Measurements from ENCODE around the gene TOE1.

DNA sequence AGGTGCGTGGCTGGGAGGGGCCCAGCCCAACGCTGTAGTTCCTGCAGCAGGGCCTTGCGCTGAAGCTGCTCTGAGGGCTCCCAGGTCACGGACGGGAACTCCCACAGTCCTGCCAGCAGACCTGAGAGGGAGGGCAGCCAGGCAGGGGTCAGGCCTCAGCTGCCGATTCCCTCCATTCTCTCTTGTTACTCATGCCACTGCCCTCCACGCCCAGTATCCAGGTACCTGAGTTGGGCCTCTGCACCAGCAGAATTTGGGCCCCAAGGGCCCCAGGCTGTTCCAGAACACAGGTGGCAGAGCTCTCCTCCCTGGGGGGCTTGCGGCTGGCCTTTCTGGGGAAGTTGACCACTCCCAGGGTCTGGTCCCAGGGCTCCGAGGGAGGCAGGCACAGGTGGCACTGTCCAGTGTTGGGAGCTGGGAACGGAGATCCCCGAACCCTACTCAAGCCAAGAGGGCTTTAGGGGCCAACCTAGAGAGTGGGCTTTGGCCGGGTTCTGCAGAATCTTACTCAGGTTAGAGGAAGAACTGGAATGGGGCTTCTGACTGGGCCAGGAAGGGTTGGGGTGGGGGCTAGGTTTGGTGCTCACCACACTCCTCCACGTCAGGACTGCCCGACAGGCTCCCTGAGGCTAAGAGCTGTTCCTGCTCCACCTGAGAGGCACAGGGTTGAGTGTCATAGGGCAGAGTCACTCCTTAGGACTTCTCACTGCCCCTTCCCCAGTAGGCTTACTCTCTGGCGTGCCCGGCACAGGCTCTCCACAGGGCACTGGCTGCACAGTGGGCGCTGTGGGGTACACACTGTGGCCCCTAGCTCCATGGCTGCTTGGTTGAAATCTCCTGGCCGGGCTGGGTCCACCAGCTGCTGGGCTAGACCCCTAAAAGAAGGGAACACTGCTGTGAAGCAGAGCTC is 8.3 kb upstream of the TOE1 start:
- TF ChIP-seq, protein P1, sequence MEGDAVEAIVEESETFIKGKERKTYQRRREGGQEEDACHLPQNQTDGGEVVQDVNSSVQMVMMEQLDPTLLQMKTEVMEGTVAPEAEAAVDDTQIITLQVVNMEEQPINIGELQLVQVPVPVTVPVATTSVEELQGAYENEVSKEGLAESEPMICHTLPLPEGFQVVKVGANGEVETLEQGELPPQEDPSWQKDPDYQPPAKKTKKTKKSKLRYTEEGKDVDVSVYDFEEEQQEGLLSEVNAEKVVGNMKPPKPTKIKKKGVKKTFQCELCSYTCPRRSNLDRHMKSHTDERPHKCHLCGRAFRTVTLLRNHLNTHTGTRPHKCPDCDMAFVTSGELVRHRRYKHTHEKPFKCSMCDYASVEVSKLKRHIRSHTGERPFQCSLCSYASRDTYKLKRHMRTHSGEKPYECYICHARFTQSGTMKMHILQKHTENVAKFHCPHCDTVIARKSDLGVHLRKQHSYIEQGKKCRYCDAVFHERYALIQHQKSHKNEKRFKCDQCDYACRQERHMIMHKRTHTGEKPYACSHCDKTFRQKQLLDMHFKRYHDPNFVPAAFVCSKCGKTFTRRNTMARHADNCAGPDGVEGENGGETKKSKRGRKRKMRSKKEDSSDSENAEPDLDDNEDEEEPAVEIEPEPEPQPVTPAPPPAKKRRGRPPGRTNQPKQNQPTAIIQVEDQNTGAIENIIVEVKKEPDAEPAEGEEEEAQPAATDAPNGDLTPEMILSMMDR (IDR thresholded peaks at IDR 0.05) = no peak
- TF ChIP-seq POLR2A (IDR thresholded peaks at IDR 0.05) (no peak), EP300 (IDR thresholded peaks at IDR 0.05) (no peak)
